Mesodermal cell (in vitro differentiated cells): Measurements from ENCODE around the gene SKAP1. TPM values are rescaled to one million over a fixed set of nuclear protein-coding genes. Genes with fewer than 3 reads are reported as not detected.

Source experiments
- H3K27ac ChIP-seq: 2 replicates; pipeline ENCODE4 v1.7.0; 2013; ENCODE audit warnings: mild to moderate bottlenecking, low read depth, low read length, moderate library complexity; ENCODE audit not compliant: severe bottlenecking
- H3K36me3 ChIP-seq: 2 replicates; pipeline ENCODE4 v1.7.1; 2013; ENCODE audit warnings: mild to moderate bottlenecking, low read length, moderate library complexity; ENCODE audit not compliant: control insufficient read depth, insufficient read depth
- H3K4me1 ChIP-seq: one replicate; pipeline ENCODE4 v1.7.1; 2013; ENCODE audit warnings: mild to moderate bottlenecking, low read length; ENCODE audit not compliant: insufficient read depth, control insufficient read depth, poor library complexity, severe bottlenecking
- H3K4me3 ChIP-seq: 2 replicates; pipeline ENCODE4 v1.7.0; 2013; ENCODE audit warnings: low read length, control low read depth, mild to moderate bottlenecking; ENCODE audit not compliant: insufficient read depth, poor library complexity, severe bottlenecking; ENCODE audit errors: extremely low read depth
- H3K9me3 ChIP-seq: 2 replicates; pipeline ENCODE4 v1.7.1; 2013; ENCODE audit warnings: mild to moderate bottlenecking, low read length, moderate library complexity; ENCODE audit not compliant: control insufficient read depth
- WGBS, 2 experiments: methylation state at CpG; one replicate each; pipeline ENCODE4 v1.1.5; 2013; ENCODE audit warnings: missing lambda C conversion rate in 2 of 2; ENCODE audit not compliant: insufficient coverage in 2 of 2; 5-methylcytosine and 5-hydroxymethylcytosine counted together
- polyA plus RNA-seq, 2 experiments: library from polyadenylated mRNA; stranded (reverse); fragments of 50-300 nt; gene quantifications; one replicate each; pipeline ENCODE4 v1.2.3, GENCODE V29; 2013

SKAP1 gene
- 2.0 TPM for polyA plus RNA-seq (2013, experiment 1 of 2)
- polyA plus RNA-seq (2013, experiment 2 of 2), result 3.4 TPM

GRCh38 chr17:48429638-48430586 lies at the start of gene SKAP1:
TSS of gene SKAP1 (minus strand) at chr17:48430214.
- H3K4me3 ChIP-seq, result no peak within 1 kb of the TSS
- H3K27ac ChIP-seq, result no peak within 1 kb of the TSS
- 55 to 73% methylated on average over 23 to 32 of the region's 65 CpGs for WGBS, 2 experiments
- H3K9me3 ChIP-seq, result no peaks in the 10 kb centered on the region
- H3K4me1 ChIP-seq, result peaks cover 9% of the 10 kb centered on the region
- H3K36me3 ChIP-seq, result no peaks in the 10 kb centered on the region

GRCh38 chr17:48479014-48479402 lies 49.0 kb upstream of the SKAP1 start:
- H3K9me3 ChIP-seq, result no peaks in the 10 kb centered on the region

GRCh38 chr17:48478224-48479013 lies 48.4 kb upstream of the SKAP1 start:
- Histone ChIP-seq H3K27ac (no peak overlapping the region), H3K4me3 (no peak overlapping the region), H3K9me3 (no peaks in the 10 kb centered on the region), H3K4me1 (peaks cover 15% of the 10 kb centered on the region), H3K36me3 (no peaks in the 10 kb centered on the region)
- WGBS, 2 experiments, result 83 to 85% methylated on average over 1 to 2 of the region's 9 CpGs

More at GRCh38 chr17:48479014-48479402, 49.0 kb upstream of the SKAP1 start:
- no peaks in the 10 kb centered on the region for H3K36me3 ChIP-seq
- no peak overlapping the region for H3K4me3 ChIP-seq
- no peak overlapping the region for H3K27ac ChIP-seq
- WGBS, 2 experiments, result 100% methylated on average over 1 of the region's 2 CpGs; no CpG with 5 or more reads in 1 of the 2 experiments
- peaks cover 21% of the 10 kb centered on the region for H3K4me1 ChIP-seq

GRCh38 chr17:48477221-48477620 lies 47.2 kb upstream of the SKAP1 start:
- no peak overlapping the region for H3K4me3 ChIP-seq
- H3K9me3 ChIP-seq, result no peaks in the 10 kb centered on the region
- H3K27ac ChIP-seq, result no peak overlapping the region
- 70% methylated on average over 1 of the region's 1 CpG; no CpG with 5 or more reads in 1 of the 2 experiments for WGBS, 2 experiments
- no peaks in the 10 kb centered on the region for H3K36me3 ChIP-seq
- peaks cover 13% of the 10 kb centered on the region for H3K4me1 ChIP-seq

GRCh38 chr17:48472411-48473281 lies 42.6 kb upstream of the SKAP1 start:
- 34 to 42% methylated on average over 4 to 5 of the region's 6 CpGs for WGBS, 2 experiments
- H3K9me3 ChIP-seq, result no peaks in the 10 kb centered on the region
- H3K4me3 ChIP-seq, result no peak overlapping the region
- no peaks in the 10 kb centered on the region for H3K36me3 ChIP-seq
- peak overlapping the region; percentile 77 for H3K27ac ChIP-seq
- H3K4me1 ChIP-seq, result peaks cover 14% of the 10 kb centered on the region

- no peak overlapping the region for H3K27ac ChIP-seq
- WGBS, 2 experiments, result 68 to 92% methylated on average over 4 to 5 of the region's 8 CpGs
These were observed 41.9 kb upstream of the SKAP1 start for GRCh38 chr17:48471817-48472410.

GRCh38 chr17:48470388-48471034 lies 40.5 kb upstream of the SKAP1 start:
- no peaks in the 10 kb centered on the region for H3K36me3 ChIP-seq
- H3K9me3 ChIP-seq, result no peaks in the 10 kb centered on the region
- H3K4me1 ChIP-seq, result peaks cover 14% of the 10 kb centered on the region
- WGBS, 2 experiments, result 44 to 52% methylated on average over 4 of the region's 6 CpGs
- H3K27ac ChIP-seq, result no peak overlapping the region
- no peak overlapping the region for H3K4me3 ChIP-seq

More at GRCh38 chr17:48471817-48472410, 41.9 kb upstream of the SKAP1 start:
- Histone ChIP-seq H3K36me3 (no peaks in the 10 kb centered on the region), H3K4me3 (no peak overlapping the region), H3K4me1 (peaks cover 14% of the 10 kb centered on the region), H3K9me3 (no peaks in the 10 kb centered on the region)

GRCh38 chr17:48469227-48469626 lies 39.2 kb upstream of the SKAP1 start:
- no peaks in the 10 kb centered on the region for H3K9me3 ChIP-seq
- 90 to 100% methylated on average over 1 to 2 of the region's 3 CpGs for WGBS, 2 experiments
- H3K4me3 ChIP-seq, result no peak overlapping the region

GRCh38 chr17:48468299-48468698 lies 38.3 kb upstream of the SKAP1 start:
- H3K4me3 ChIP-seq, result no peak overlapping the region
- peaks cover 14% of the 10 kb centered on the region for H3K4me1 ChIP-seq
- H3K27ac ChIP-seq, result no peak overlapping the region
- no peaks in the 10 kb centered on the region for H3K36me3 ChIP-seq
- no peaks in the 10 kb centered on the region for H3K9me3 ChIP-seq
- 70 to 100% methylated on average over 2 to 3 of the region's 4 CpGs for WGBS, 2 experiments

More at GRCh38 chr17:48469227-48469626, 39.2 kb upstream of the SKAP1 start:
- peaks cover 14% of the 10 kb centered on the region for H3K4me1 ChIP-seq
- no peaks in the 10 kb centered on the region for H3K36me3 ChIP-seq
- H3K27ac ChIP-seq, result no peak overlapping the region
